Astrocyte of the cerebellum (primary cell): ENCODE results near the gene CNTNAP2.

ENCODE experiments used
- DNase-seq: peaks from one replicate; pipeline ENCODE4 v3.0.0-alpha.2; 2011; ENCODE audit warnings: low read depth
- H3K4me3 ChIP-seq: 2 replicates; pipeline ENCODE4 v1.5.1; 2011; ENCODE audit warnings: mild to moderate bottlenecking, low read depth, low read length, moderate library complexity
- CTCF ChIP-seq: IDR thresholded peaks from 2 replicates; pipeline ENCODE4 v1.5.1; 2012; ENCODE audit warnings: low read length, low read depth, moderate library complexity, mild to moderate bottlenecking; ENCODE audit errors: missing control alignments
- in situ Hi-C: cut with HindIII; loops from 2 replicates; pipeline ENCODE4 v1.10.0; 2017; ENCODE audit warnings: low sequenced_read_pairs

Gene CNTNAP2

GRCh38 chr7:147079083-147079482 is 962.5 kb downstream of the CNTNAP2 start:
- TF ChIP-seq CTCF: no peak
- in situ Hi-C loops: no loop called here
- no peak for DNase-seq
- H3K4me3 ChIP-seq: no peak overlapping the region

GRCh38 chr7:147079921-147080420 is 963.4 kb downstream of the CNTNAP2 start:
- H3K4me3 ChIP-seq: no peak overlapping the region
- in situ Hi-C loops: no loop called here
- no peak for TF ChIP-seq CTCF
- DNase-seq: no peak

GRCh38 chr7:147081117-147081516 is 964.5 kb downstream of the CNTNAP2 start:
- in situ Hi-C loops: no loop called here
- DNase-seq: no peak
- no peak overlapping the region for H3K4me3 ChIP-seq
- no peak for TF ChIP-seq CTCF

GRCh38 chr7:147089051-147089461 is 972.5 kb downstream of the CNTNAP2 start:
- no peak for DNase-seq
- TF ChIP-seq CTCF: no peak

GRCh38 chr7:147089608-147090007 is 973.0 kb downstream of the CNTNAP2 start:
- in situ Hi-C loops: no loop called here
- TF ChIP-seq CTCF: no peak
- DNase-seq: no peak
- no peak overlapping the region for H3K4me3 ChIP-seq

More at GRCh38 chr7:147089051-147089461, 972.5 kb downstream of the CNTNAP2 start:
- no peak overlapping the region for H3K4me3 ChIP-seq
- in situ Hi-C loops: no loop called here

- H3K4me3 ChIP-seq: no peak overlapping the region
- no peak for DNase-seq
- in situ Hi-C loops: no loop called here
- no peak for TF ChIP-seq CTCF
Measured at GRCh38 chr7:147096629-147097028, 980.0 kb downstream of the CNTNAP2 start.

GRCh38 chr7:147103224-147103623 is 986.6 kb downstream of the CNTNAP2 start:
- in situ Hi-C loops: no loop called here
- H3K4me3 ChIP-seq: no peak overlapping the region
- TF ChIP-seq CTCF: no peak
- no peak for DNase-seq
